GM12878 (cell line): ENCODE results near the gene NSMCE4A. TPM values are rescaled to one million over a fixed set of nuclear protein-coding genes. Genes with fewer than 3 reads are reported as not detected.

ENCODE experiments used
- ATAC-seq: fragments of 200-7000 bp; cut with Tn5 transposase; 3 replicates; pipeline ENCODE4 v1.9.1; 2020; ENCODE audit warnings: mild to moderate bottlenecking, moderate library complexity
- BruUV-seq: library from RNA; stranded (reverse); fragments of 400-500 nt; replicated peaks from 2 replicates; lab custom pipeline; 2021; lab: Mats Ljungman, UMichigan
- CTCF ChIA-PET: fragments of 300-600 bp; sonication (Branson Sonifier 250); formaldehyde crosslinking; extraction: SDS; loops from one replicate; lab custom pipeline; 2021; ENCODE audit warnings: inconsistent platforms; lab: Yijun Ruan, JAX
- POLR2A ChIA-PET: fragments of 350-600 bp; formaldehyde crosslinking; extraction: SDS; loops from one replicate; lab custom pipeline; 2021; ENCODE audit warnings: inconsistent platforms; lab: Charles Lee
- RAD21 ChIA-PET: fragments of 300-600 bp; sonication (Branson Sonifier 250); formaldehyde crosslinking; loops from one replicate; lab custom pipeline; 2023; ENCODE audit warnings: antibody characterized with exemption; ENCODE audit not compliant: unreplicated experiment; lab: Charles Lee
- SMC1A ChIA-PET: fragments of 300-600 bp; sonication (Branson Sonifier 250); formaldehyde crosslinking; loops from one replicate; lab custom pipeline; 2023; ENCODE audit not compliant: unreplicated experiment, uncharacterized antibody; lab: Charles Lee
- DNase-seq: peaks from one replicate; pipeline ENCODE4 v3.0.0-alpha.2; 2011; ENCODE audit warnings: low read depth, low spot score
- FAIRE-seq: peaks from 3 replicates; lab custom pipeline; 2011; peaks lifted over from hg19 to GRCh38; lab: Jason Lieb, UNC
- H2AFZ ChIP-seq: 2 replicates; pipeline ENCODE4 v1.6.0; 2011; ENCODE audit warnings: low read depth, low read length, control low read depth; ENCODE audit not compliant: control insufficient read depth
- H3K27ac ChIP-seq: 2 replicates; pipeline ENCODE4 v1.5.1; 2011; ENCODE audit warnings: control low read depth; ENCODE audit not compliant: control insufficient read depth, insufficient read depth
- H3K27me3 ChIP-seq, 2 experiments: replicated peaks in 1 of 2; 2 replicates each; pipeline versions ENCODE4 v1.6.0 to v1.6.1; 2011; ENCODE audit warnings: low read length in 1 of 2; ENCODE audit not compliant: control insufficient read depth in 2 of 2, insufficient read depth in 2 of 2
- H3K36me3 ChIP-seq, 2 experiments: 2 replicates each; pipeline ENCODE4 v1.5.1; 2011; ENCODE audit warnings: low read length in 1 of 2; ENCODE audit not compliant: control insufficient read depth in 2 of 2, insufficient read depth in 2 of 2
- H3K4me1 ChIP-seq: 2 replicates; pipeline ENCODE4 v1.6.1; 2011; ENCODE audit warnings: mild to moderate bottlenecking, low read length, moderate library complexity, mixed read lengths; ENCODE audit not compliant: control insufficient read depth, insufficient read depth
- H3K4me2 ChIP-seq: 2 replicates; pipeline ENCODE4 v1.6.0; 2011; ENCODE audit warnings: control low read depth; ENCODE audit not compliant: control insufficient read depth, insufficient read depth
- H3K4me3 ChIP-seq: fragments of 200-600 bp; sonication (generic); 2 replicates; pipeline ENCODE4 v1.5.1; 2016
- H3K79me2 ChIP-seq: 2 replicates; pipeline ENCODE4 v1.6.0; 2011; ENCODE audit warnings: low read length; ENCODE audit not compliant: control insufficient read depth, insufficient read depth
- H3K9ac ChIP-seq: 2 replicates; pipeline ENCODE4 v1.8.0; 2011; ENCODE audit warnings: low read length, control low read depth, mixed read lengths; ENCODE audit not compliant: control insufficient read depth, insufficient read depth
- H3K9me3 ChIP-seq: replicated peaks from 3 replicates; pipeline ENCODE4 v1.5.1; 2011; ENCODE audit warnings: mild to moderate bottlenecking, low read length; ENCODE audit not compliant: control insufficient read depth, insufficient read depth
- H4K20me1 ChIP-seq: 2 replicates; pipeline ENCODE4 v1.6.0; 2011; ENCODE audit not compliant: control insufficient read depth, insufficient read depth
- FOXK2 ChIP-seq: fragments of 450-650 bp; IDR thresholded peaks from 2 replicates; pipeline ENCODE4 v1.6.1; 2017; ENCODE audit warnings: mild to moderate bottlenecking, moderate library complexity
- KDM1A ChIP-seq: fragments of 200-600 bp; sonication (generic); IDR thresholded peaks from 2 replicates; pipeline ENCODE4 v1.6.1; 2016; ENCODE audit warnings: borderline replicate concordance
- RBBP5 ChIP-seq: fragments of 200-600 bp; sonication (generic); conservative IDR thresholded peaks from 2 replicates; pipeline ENCODE4 v1.6.1; 2016
- SMAD5 ChIP-seq: IDR thresholded peaks from 2 replicates; pipeline ENCODE4 v1.6.1; 2016; ENCODE audit warnings: antibody characterized with exemption, low read depth
- TAF1 ChIP-seq: IDR thresholded peaks from 2 replicates; pipeline ENCODE4 v1.6.1; 2011; ENCODE audit warnings: mild to moderate bottlenecking, low read depth, low read length, borderline replicate concordance
- USF2 ChIP-seq: IDR thresholded peaks from 2 replicates; pipeline ENCODE4 v1.6.1; 2011; ENCODE audit warnings: low read depth, low read length, improper control_type of control experiment, borderline replicate concordance
- ZNF384 ChIP-seq: IDR thresholded peaks from 2 replicates; pipeline ENCODE4 v1.6.1; 2012; ENCODE audit warnings: low read depth, mild to moderate bottlenecking, low read length, improper control_type of control experiment, borderline replicate concordance
- WGBS: methylation state at CpG from one replicate; pipeline ENCODE4 v1.1.6; 2016; ENCODE audit warnings: low lambda C conversion rate; ENCODE audit not compliant: insufficient replicate concordance, insufficient coverage; ENCODE audit errors: missing lambda C conversion rate; 5-methylcytosine and 5-hydroxymethylcytosine counted together
- in situ Hi-C: fragments of 300-500 bp; cut with MboI; formaldehyde crosslinking; loops from 9 replicates; pipeline ENCODE4 v1.14.3; 2018; ENCODE audit warnings: mixed read lengths
- intact Hi-C: fragments of 100-400 bp; cut with micrococcal nuclease; formaldehyde crosslinking; loops from one replicate; pipeline ENCODE4 v1.14.2; 2022; ENCODE audit not compliant: unreplicated experiment
- polyA plus RNA-seq, 11 experiments: library from polyadenylated mRNA; depleted of rRNA in 4 of 11; unstranded in 6 of 11; stranded (reverse) in 5 of 11; fragments of >200 nt; fragmentation: Nextera tagmentation in 4 of 11; fragmentation: Illumina TruSeq in 1 of 11; extraction: Ambion mirVana in 4 of 11; extraction: Trizol in 1 of 11; gene quantifications; 1 replicate in 1 of 11; 2 replicates in 10 of 11; pipeline versions ENCODE4 v1.2.1 to v1.2.3, GENCODE V29; 2011 to 2016; ENCODE audit warnings: inconsistent platforms in 2 of 11, missing spikeins in 2 of 11, low read depth in 1 of 11
- total RNA-seq, 4 experiments: library from RNA; depleted of rRNA in 3 of 4; stranded (reverse); fragments of >200 nt in 3 of 4; fragmentation: Illumina TruSeq in 1 of 4; extraction: Trizol in 1 of 4; gene quantifications; 2 replicates each; pipeline versions ENCODE4 v1.2.1 to v1.2.3, GENCODE V29; 2013 to 2021
- TF ChIP-seq, protein P1 (sequence below): fragments of 450-650 bp; IDR thresholded peaks from 2 replicates; pipeline ENCODE4 v1.6.1; 2017; ENCODE audit warnings: mild to moderate bottlenecking
- TF ChIP-seq, protein P2 (sequence below): IDR thresholded peaks from 2 replicates; pipeline ENCODE4 v1.6.1; 2011; ENCODE audit warnings: mild to moderate bottlenecking, low read depth, low read length, moderate library complexity; ENCODE audit not compliant: insufficient replicate concordance

Gene NSMCE4A
- total and polyA plus RNA-seq, 10 of the 15 experiments (the other 5 are each of a cell fraction or from before 2014, with no cell fraction given), result 14.2 to 105 (median 76.1) TPM

DNA sequence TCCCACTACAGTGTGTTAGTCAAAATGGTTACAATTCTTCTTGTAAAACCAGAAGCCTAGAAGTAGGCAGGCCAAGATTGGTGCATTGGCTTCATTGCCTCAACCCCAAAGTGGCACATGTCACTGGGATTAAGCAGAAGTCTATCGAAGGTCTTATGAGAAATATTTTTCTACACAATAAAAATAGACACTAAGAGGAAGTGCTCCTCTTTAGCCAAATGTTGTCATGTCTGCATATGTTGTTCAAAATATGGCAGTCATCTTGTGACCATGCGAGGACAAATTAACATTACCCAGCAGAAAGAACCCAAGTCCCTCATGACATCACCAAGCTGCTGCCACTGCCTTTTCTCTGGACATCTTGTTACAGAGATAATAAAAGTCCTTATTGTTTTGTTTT is 6.3 kb upstream of the NSMCE4A start:
- H3K9me3 ChIP-seq, result peaks cover 7% of the 10 kb centered on the region
- ChIA-PET RAD21 (no interaction called here), POLR2A (no interaction called here), CTCF (interaction anchor here (0.6 kb wide), 1 partner anchor 24 kb away, joined by 3 read pairs; no protein-coding TSS in a partner anchor), SMC1A (no interaction called here)
- H3K36me3 ChIP-seq, result no peaks in the 10 kb centered on the region
- WGBS, result 23% methylated on average over 2 of the region's 2 CpGs
- H3K9ac ChIP-seq, result no peak overlapping the region
- FAIRE-seq, result no peak
- no peak overlapping the region for H3K4me3 ChIP-seq
- BruUV-seq, result no TSS peak
- no peak overlapping the region for H3K4me2 ChIP-seq
- H2AFZ ChIP-seq, result no peak overlapping the region
- H3K27ac ChIP-seq, result no peak overlapping the region
- H3K79me2 ChIP-seq, result no peaks in the 10 kb centered on the region
- TF ChIP-seq, protein P1, sequence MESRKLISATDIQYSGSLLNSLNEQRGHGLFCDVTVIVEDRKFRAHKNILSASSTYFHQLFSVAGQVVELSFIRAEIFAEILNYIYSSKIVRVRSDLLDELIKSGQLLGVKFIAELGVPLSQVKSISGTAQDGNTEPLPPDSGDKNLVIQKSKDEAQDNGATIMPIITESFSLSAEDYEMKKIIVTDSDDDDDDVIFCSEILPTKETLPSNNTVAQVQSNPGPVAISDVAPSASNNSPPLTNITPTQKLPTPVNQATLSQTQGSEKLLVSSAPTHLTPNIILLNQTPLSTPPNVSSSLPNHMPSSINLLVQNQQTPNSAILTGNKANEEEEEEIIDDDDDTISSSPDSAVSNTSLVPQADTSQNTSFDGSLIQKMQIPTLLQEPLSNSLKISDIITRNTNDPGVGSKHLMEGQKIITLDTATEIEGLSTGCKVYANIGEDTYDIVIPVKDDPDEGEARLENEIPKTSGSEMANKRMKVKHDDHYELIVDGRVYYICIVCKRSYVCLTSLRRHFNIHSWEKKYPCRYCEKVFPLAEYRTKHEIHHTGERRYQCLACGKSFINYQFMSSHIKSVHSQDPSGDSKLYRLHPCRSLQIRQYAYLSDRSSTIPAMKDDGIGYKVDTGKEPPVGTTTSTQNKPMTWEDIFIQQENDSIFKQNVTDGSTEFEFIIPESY, result no peak
- TF ChIP-seq KDM1A (no peak), RBBP5 (no peak)
- no peak for ATAC-seq
- H3K4me1 ChIP-seq, result no peaks in the 10 kb centered on the region
- intact Hi-C loops (no loop called here), in situ Hi-C loops (no loop called here)
- H4K20me1 ChIP-seq, result no peaks in the 10 kb centered on the region
- H3K27me3 ChIP-seq, result no peaks in the 10 kb centered on the region
- no peak for DNase-seq

DNA sequence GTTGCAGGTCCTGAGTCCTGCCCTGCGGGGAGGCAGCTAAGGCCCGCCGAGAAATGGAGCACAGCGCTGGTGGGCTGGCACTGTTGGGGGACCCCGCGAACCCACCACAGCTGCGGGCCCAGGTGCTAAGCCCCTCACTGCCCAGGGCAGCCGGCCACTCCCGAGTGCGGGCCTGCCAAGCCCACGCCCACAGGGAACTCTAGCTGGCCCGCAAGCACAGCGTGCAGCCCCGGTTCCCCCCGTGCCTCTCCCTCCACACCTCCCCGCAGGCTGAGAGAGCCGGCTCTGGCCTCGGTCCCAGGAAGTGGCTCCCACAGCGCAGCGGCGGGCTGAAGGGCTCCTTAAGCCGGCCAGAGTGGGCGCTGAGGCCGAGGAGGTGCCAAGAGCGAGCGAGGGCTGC is 3.5 kb upstream of the NSMCE4A start:
- no peaks in the 10 kb centered on the region for H3K27me3 ChIP-seq
- no peaks in the 10 kb centered on the region for H3K4me1 ChIP-seq
- no peaks in the 10 kb centered on the region for H3K36me3 ChIP-seq
- H3K4me2 ChIP-seq, result no peak overlapping the region
- peaks cover 5% of the 10 kb centered on the region; the same call in 2 of the 3 replicates for H3K9me3 ChIP-seq
- DNase-seq (no peak), FAIRE-seq (no peak), ATAC-seq (no peak)
- no peaks in the 10 kb centered on the region for H4K20me1 ChIP-seq
- no peak overlapping the region for H3K9ac ChIP-seq
- no peak overlapping the region for H2AFZ ChIP-seq
- SMC1A ChIA-PET, result no interaction called here
- RAD21 ChIA-PET, result no interaction called here
- H3K27ac ChIP-seq, result no peak overlapping the region
- H3K4me3 ChIP-seq, result no peak overlapping the region
- POLR2A ChIA-PET, result no interaction called here
- no TSS peak for BruUV-seq
- intact Hi-C loops (no loop called here), in situ Hi-C loops (no loop called here)
- H3K79me2 ChIP-seq, result peaks cover 16% of the 10 kb centered on the region
- CTCF ChIA-PET, result no interaction called here
- WGBS, result 89% methylated on average over 26 of the region's 26 CpGs
- TF ChIP-seq, protein P2, sequence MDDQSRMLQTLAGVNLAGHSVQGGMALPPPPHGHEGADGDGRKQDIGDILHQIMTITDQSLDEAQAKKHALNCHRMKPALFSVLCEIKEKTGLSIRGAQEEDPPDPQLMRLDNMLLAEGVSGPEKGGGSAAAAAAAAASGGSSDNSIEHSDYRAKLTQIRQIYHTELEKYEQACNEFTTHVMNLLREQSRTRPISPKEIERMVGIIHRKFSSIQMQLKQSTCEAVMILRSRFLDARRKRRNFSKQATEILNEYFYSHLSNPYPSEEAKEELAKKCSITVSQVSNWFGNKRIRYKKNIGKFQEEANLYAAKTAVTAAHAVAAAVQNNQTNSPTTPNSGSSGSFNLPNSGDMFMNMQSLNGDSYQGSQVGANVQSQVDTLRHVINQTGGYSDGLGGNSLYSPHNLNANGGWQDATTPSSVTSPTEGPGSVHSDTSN, result no peak
- TF ChIP-seq SMAD5 (no peak), ZNF384 (no peak), TAF1 (no peak), USF2 (no peak), FOXK2 (no peak)
